HG03432 (cell line): Measurements from ENCODE around the gene SSX2B.
"Not testable (repeated sequence)": the region's sequence is repeated elsewhere in the genome, so short reads cannot be mapped to it uniquely, and the experiment has no call there.

Experiments used
- ATAC-seq: cut with Tn5 transposase; IDR thresholded peaks from one replicate; pipeline ENCODE4 v1.9.1; 2021; ENCODE audit warnings: mild to moderate bottlenecking, moderate library complexity; ENCODE audit not compliant: unreplicated experiment

Gene SSX2B, protein sequence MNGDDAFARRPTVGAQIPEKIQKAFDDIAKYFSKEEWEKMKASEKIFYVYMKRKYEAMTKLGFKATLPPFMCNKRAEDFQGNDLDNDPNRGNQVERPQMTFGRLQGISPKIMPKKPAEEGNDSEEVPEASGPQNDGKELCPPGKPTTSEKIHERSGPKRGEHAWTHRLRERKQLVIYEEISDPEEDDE

GRCh38 chrX:52750952-52751351 lies at the start of gene SSX2B:
Gene SSX2B (plus strand): TSS chrX:52751252. CDS start chrX:52752681, 1,429 bp downstream.
- not testable (repeated sequence) for ATAC-seq

GRCh38 chrX:52707078-52707477 lies 44.0 kb upstream of the SSX2B start, which contains the start of gene SSX2:
Gene SSX2 (minus strand): TSS chrX:52707178. CDS start chrX:52705749, 1,429 bp downstream.
- not testable (repeated sequence) for ATAC-seq

DNA sequence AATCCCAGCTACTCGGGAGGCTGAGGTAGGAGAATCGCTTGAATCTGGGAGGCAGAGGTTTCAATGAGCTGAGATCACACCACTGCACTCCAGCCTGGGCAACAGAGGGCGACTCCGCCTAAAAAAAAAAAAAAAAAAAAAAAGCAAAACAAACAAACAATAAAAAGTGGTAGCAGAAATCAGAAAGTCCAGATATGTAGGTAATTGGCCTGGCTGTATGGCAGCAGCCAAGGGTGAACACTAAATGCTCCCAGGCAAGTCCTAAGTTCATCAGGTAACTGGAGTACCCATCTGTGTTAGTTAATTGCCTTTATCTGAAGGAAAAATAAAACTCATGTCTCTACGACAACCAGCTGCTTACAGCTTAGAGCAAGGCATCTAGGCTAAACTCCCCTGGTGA lies 14.9 kb downstream of the SSX2B start:
- ATAC-seq = not testable (repeated sequence)

GRCh38 chrX:52773504-52773903 lies 22.5 kb downstream of the SSX2B start:
- ATAC-seq = not testable (repeated sequence)

- ATAC-seq = not testable (repeated sequence)
Measured at GRCh38 chrX:52797327-52797726, 46.3 kb downstream of the SSX2B start, which contains the start of gene SPANXN5. Gene SPANXN5 (minus strand): TSS chrX:52797427. CDS start chrX:52797348, 79 bp downstream.

DNA sequence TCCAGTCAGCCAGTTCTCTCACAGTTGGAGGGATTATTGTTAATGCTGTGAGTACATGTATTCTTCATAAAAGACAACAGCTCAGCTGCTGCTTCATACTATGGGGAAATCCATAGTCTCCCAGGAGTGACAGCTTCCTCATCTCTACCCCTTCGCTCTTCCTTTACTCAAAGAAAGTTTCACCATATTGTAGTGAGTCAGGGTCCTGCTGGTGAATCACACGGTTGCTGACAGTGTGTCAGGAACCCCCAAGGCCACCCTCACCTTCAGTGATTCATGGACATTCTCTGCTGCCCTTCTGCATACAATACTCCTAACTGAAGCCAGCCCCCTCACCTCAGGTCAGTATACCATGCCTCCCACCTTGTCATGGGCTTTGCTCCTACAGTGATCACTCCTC lies 53.8 kb downstream of the SSX2B start:
- ATAC-seq = not testable (repeated sequence)
